ENCODE measurements around the gene EHMT1. TPM values are rescaled to one million over a fixed set of nuclear protein-coding genes. Genes with fewer than 3 reads are reported as not detected.

EHMT1 gene
- total and polyA plus RNA-seq, 2 of the 8 experiments (the other 6 are each of a cell fraction or from before 2014, with no cell fraction given): 95.7 to 163 TPM

DNA sequence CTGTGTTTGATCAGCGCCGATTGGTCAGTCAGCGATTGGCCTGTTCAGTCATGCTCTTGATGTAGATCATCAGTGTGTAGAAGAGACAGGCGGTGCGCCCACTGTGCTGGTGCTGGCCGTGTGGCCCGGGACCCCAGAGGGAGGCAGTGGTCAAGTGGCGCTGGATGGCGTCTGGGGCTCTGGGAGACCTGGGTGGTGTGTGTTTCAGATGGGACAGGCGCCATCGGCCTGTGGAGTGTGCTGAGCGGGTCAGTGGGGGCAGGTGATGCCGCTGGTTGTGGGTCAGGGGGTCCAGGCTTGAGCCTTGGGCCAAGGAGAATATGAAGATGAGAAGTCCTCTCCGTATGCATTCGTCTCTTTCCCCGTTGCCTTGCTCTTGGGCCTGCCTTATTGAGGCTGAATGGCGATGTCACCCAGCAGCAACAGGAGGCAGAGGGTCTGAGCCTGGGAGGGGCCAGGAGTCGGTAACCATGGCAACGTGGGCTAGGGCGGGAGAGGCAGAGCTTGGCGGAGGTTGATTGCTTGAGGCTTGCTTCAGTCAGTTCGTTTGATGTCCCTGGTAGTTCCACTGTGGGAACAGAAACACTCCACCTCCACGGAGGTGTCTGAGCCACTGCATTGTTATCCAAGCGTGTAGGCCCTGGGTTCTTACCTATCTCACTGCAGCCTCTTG lies 141.0 kb downstream of the EHMT1 start:
- no peak overlapping the region for H2AK5ac ChIP-seq (ENCODE audit: low read depth, low read length)
- TF ChIP-seq YY1 (IDR thresholded peaks at IDR 0.05; ENCODE audit: low read depth, low read length) (no peak), GABPA (IDR thresholded peaks at IDR 0.05; ENCODE audit: borderline replicate concordance, insufficient read depth, low read length) (no peak)
- TF ChIP-seq, protein P1, sequence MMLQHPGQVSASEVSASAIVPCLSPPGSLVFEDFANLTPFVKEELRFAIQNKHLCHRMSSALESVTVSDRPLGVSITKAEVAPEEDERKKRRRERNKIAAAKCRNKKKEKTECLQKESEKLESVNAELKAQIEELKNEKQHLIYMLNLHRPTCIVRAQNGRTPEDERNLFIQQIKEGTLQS (IDR thresholded peaks at IDR 0.05; ENCODE audit: insufficient read depth, low read depth, low read length): no peak
- peak overlapping the region; percentile 35; the same call in 1 of the 2 replicates for H2BK5ac ChIP-seq (ENCODE audit: low read depth, low read length)
- no peak overlapping the region for H4K8ac ChIP-seq (ENCODE audit: extremely low read depth, insufficient read depth, low read length)
- H2BK20ac ChIP-seq (ENCODE audit: low read length): no peak overlapping the region
- H4K20me1 ChIP-seq (replicated peaks in 1 of 2; ENCODE audit: control insufficient read depth in 1 of 2, insufficient read depth in 2 of 2, low read length in 2 of 2): peaks cover 4 to 10% of the 10 kb centered on the region in 2 experiments
- no peak for DNase-seq (ENCODE audit: low read depth in 1 of 2, low spot score in 2 of 2)
- H3K56ac ChIP-seq (replicated peaks; ENCODE audit: insufficient read length, low read depth, low read length): no peak overlapping the region
- no peak overlapping the region for H3K14ac ChIP-seq (ENCODE audit: insufficient read length)
- H3K18ac ChIP-seq (ENCODE audit: extremely low read depth, low read length): no peak overlapping the region
- FAIRE-seq: no peak
- H3K9me3 ChIP-seq (ENCODE audit: insufficient read depth in 2 of 2, low read depth in 1 of 2, low read length in 1 of 2): no peaks in the 10 kb centered on the region
- H3K23me2 ChIP-seq (ENCODE audit: low read depth, low read length): no peaks in the 10 kb centered on the region
- H3K4me3 ChIP-seq (ENCODE audit: extremely low read depth in 1 of 4, insufficient read depth in 2 of 4, low read depth in 3 of 4, low read length in 4 of 4): no peak overlapping the region
- no peak overlapping the region for H3K9ac ChIP-seq (replicated peaks in 1 of 4; ENCODE audit: extremely low read depth in 1 of 4, low read depth in 3 of 4, low read length in 3 of 4)
- no peak overlapping the region for H2BK120ac ChIP-seq (replicated peaks; ENCODE audit: low read depth, low read length)
- no peak overlapping the region for H3K27ac ChIP-seq (ENCODE audit: low read depth, low read length)
- no peak overlapping the region for H2AFZ ChIP-seq (ENCODE audit: low read length)
- CTCF ChIA-PET (ENCODE audit: partially characterized antibody): interaction anchor here (0.7 to 1.5 kb wide), 2 partner anchors 64 to 178 kb away, joined by 3 to 4 read pairs; no protein-coding TSS in a partner anchor
- H3K36me3 ChIP-seq (ENCODE audit: control insufficient read depth in 2 of 4, insufficient read depth in 4 of 4, low read length in 3 of 4): peaks cover 17 to 43% (median 31%) of the 10 kb centered on the region in 4 experiments
- no peak overlapping the region for H4K91ac ChIP-seq (replicated peaks; ENCODE audit: insufficient read length, low read length)
- H3K79me1 ChIP-seq (ENCODE audit: low read depth, low read length): peaks cover 6% of the 10 kb centered on the region
- POLR2A ChIA-PET (ENCODE audit: partially characterized antibody): interaction anchor here (1.4 kb wide), 1 partner anchor 12 kb away, joined by 3 read pairs; no protein-coding TSS in a partner anchor
- no peaks in the 10 kb centered on the region for H3K27me3 ChIP-seq (replicated peaks in 1 of 4; ENCODE audit: control insufficient read depth in 3 of 4, extremely low read depth in 1 of 4, insufficient read depth in 3 of 4, low read length in 3 of 4)
- no peak overlapping the region for H4K5ac ChIP-seq (ENCODE audit: insufficient read length, low read depth, low read length)
- no peaks in the 10 kb centered on the region; a peak in 1 of 7 replicates for H3K4me1 ChIP-seq (replicated peaks in 1 of 4; ENCODE audit: control insufficient read depth in 3 of 4, insufficient read depth in 4 of 4, low read length in 3 of 4)
- H3K23ac ChIP-seq (ENCODE audit: insufficient read length): no peak overlapping the region
- H3K4ac ChIP-seq (replicated peaks; ENCODE audit: insufficient read length, low read depth, low read length): no peak overlapping the region
- H3K79me2 ChIP-seq (ENCODE audit: control insufficient read depth in 1 of 2, insufficient read depth in 2 of 2, low read length in 2 of 2): peaks cover 0 to 29% of the 10 kb centered on the region in 2 experiments; a peak in 1 of 4 replicates
- H2BK12ac ChIP-seq (ENCODE audit: low read depth, low read length): no peak overlapping the region
- H2BK15ac ChIP-seq (ENCODE audit: low read length): no peak overlapping the region
- no peak overlapping the region for H3K4me2 ChIP-seq (ENCODE audit: insufficient read depth in 1 of 2, low read depth in 2 of 2, low read length in 2 of 2)
- WGBS, 2 experiments (ENCODE audit: extremely low coverage in 1 of 2, insufficient coverage in 1 of 2, insufficient read length in 1 of 2, insufficient replicate concordance in 2 of 2, low coverage in 1 of 2, low lambda C conversion rate in 2 of 2, missing lambda C conversion rate in 1 of 2): 85% methylated on average over 23 of the region's 24 CpGs; no CpG with 5 or more reads in 1 of the 2 experiments

Measured in H1 (cell line).